Astrocyte (in vitro differentiated cells and primary cell): ENCODE measurements around the gene STX1A. TPM values are rescaled to one million over a fixed set of nuclear protein-coding genes. Genes with fewer than 3 reads are reported as not detected.
"Not testable (repeated sequence)": the region's sequence is repeated elsewhere in the genome, so short reads cannot be mapped to it uniquely, and the experiment has no call there.

Experiments used
- DNase-seq: peaks from one replicate; pipeline ENCODE4 v3.0.0-alpha.2; 2010; ENCODE audit warnings: low read depth
- FAIRE-seq: peaks from 2 replicates; lab custom pipeline; 2011; peaks lifted over from hg19 to GRCh38; lab: Jason Lieb, UNC
- H2AFZ ChIP-seq: 2 replicates; pipeline ENCODE4 v1.6.0; 2012; ENCODE audit warnings: low read depth, low read length, inconsistent platforms
- H3K27ac ChIP-seq: 2 replicates; pipeline ENCODE4 v1.5.1; 2011; ENCODE audit warnings: low read depth, low read length, inconsistent platforms
- H3K27me3 ChIP-seq: 2 replicates; pipeline ENCODE4 v1.6.0; 2011; ENCODE audit warnings: low read length, inconsistent platforms; ENCODE audit not compliant: insufficient read depth
- H3K36me3 ChIP-seq: 2 replicates; pipeline ENCODE4 v1.5.1; 2011; ENCODE audit warnings: low read length, inconsistent platforms; ENCODE audit not compliant: insufficient read depth
- H3K4me1 ChIP-seq: 2 replicates; pipeline ENCODE4 v1.5.1; 2011; ENCODE audit warnings: low read length, inconsistent platforms; ENCODE audit not compliant: insufficient read depth
- H3K4me2 ChIP-seq: 2 replicates; pipeline ENCODE4 v1.6.0; 2012; ENCODE audit warnings: low read length, inconsistent platforms
- H3K4me3 ChIP-seq: 2 replicates; pipeline ENCODE4 v1.5.1; 2011; ENCODE audit warnings: low read depth, mild to moderate bottlenecking, low read length, inconsistent platforms; ENCODE audit not compliant: insufficient read depth
- H3K79me2 ChIP-seq: 2 replicates; pipeline ENCODE4 v1.6.0; 2012; ENCODE audit warnings: mild to moderate bottlenecking, low read length, inconsistent platforms; ENCODE audit not compliant: insufficient read depth
- H3K9ac ChIP-seq: 2 replicates; pipeline ENCODE4 v1.6.0; 2012; ENCODE audit warnings: mild to moderate bottlenecking, low read length, inconsistent platforms
- H3K9me3 ChIP-seq: 2 replicates; pipeline ENCODE4 v1.5.1; 2012; ENCODE audit warnings: low read depth, mild to moderate bottlenecking, low read length, inconsistent platforms; ENCODE audit not compliant: insufficient read depth
- H4K20me1 ChIP-seq: 2 replicates; pipeline ENCODE4 v1.6.0; 2012; ENCODE audit warnings: low read length, inconsistent platforms; ENCODE audit not compliant: insufficient read depth
- H3K27ac Mint-ChIP-seq: one replicate; pipeline ENCODE4 v1.8.0; 2021; ENCODE audit warnings: mild to moderate bottlenecking, mixed read lengths; ENCODE audit not compliant: unreplicated experiment
- H3K27me3 Mint-ChIP-seq: one replicate; pipeline ENCODE4 v1.8.0; 2021; ENCODE audit warnings: low read depth, mixed read lengths; ENCODE audit not compliant: unreplicated experiment
- H3K36me3 Mint-ChIP-seq: one replicate; pipeline ENCODE4 v1.8.0; 2021; ENCODE audit warnings: low read depth, mixed read lengths; ENCODE audit not compliant: unreplicated experiment
- H3K4me1 Mint-ChIP-seq: one replicate; pipeline ENCODE4 v1.8.0; 2021; ENCODE audit warnings: low read depth, mixed read lengths; ENCODE audit not compliant: unreplicated experiment
- H3K4me3 Mint-ChIP-seq: one replicate; pipeline ENCODE4 v1.8.0; 2021; ENCODE audit warnings: mild to moderate bottlenecking, moderate library complexity, mixed read lengths; ENCODE audit not compliant: unreplicated experiment
- H3K9me3 Mint-ChIP-seq: one replicate; pipeline ENCODE4 v1.8.0; 2021; ENCODE audit warnings: mild to moderate bottlenecking, mixed read lengths; ENCODE audit not compliant: unreplicated experiment
- EZH2 ChIP-seq: IDR thresholded peaks from 2 replicates; pipeline ENCODE4 v1.6.1; 2012; ENCODE audit warnings: mild to moderate bottlenecking, low read length, inconsistent platforms; ENCODE audit not compliant: insufficient read depth
- total RNA-seq: library from RNA; stranded (reverse); gene quantifications from 2 replicates; pipeline ENCODE4 v1.2.1, GENCODE V29; 2021
- TF ChIP-seq, protein P1 (sequence below): IDR thresholded peaks from 2 replicates; pipeline ENCODE4 v1.5.1; 2011; ENCODE audit warnings: low read depth, mild to moderate bottlenecking, inconsistent platforms, low read length, moderate library complexity; ENCODE audit not compliant: insufficient read depth

Gene STX1A
- total RNA-seq, 1 donor from 2014 or later, result 19.7 TPM

DNA sequence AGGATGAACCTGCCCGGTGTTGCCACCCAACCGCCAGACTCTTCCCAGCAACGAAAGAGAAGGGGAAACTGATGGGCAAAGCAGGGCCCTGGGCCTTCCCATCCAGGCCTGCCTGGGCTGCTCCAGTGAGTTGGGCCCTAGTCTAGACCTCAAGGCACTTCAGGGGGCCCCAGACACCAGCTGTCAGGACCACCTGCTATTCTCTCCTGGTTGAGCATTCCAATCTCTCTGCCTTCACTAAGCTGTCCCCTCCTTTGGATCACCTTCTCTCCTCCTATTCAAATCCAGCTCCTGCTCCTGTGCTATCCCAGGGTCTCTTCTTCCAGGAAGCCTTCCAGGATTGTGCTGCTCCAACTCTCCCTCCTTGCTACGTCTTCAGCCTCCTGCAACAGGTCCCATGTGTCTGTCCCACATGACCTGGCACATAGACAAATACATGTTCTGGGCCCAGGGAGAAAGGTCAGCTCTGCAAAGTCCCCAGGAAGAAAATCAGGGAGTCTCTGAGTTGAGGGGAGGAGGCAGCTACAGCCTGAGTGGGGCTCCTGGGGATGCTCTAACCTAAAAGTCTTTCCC is 3.1 kb downstream of the STX1A start:
- H3K36me3 Mint-ChIP-seq, result peaks cover 5% of the 10 kb centered on the region
- H3K27me3 Mint-ChIP-seq, result peaks cover 7% of the 10 kb centered on the region

DNA sequence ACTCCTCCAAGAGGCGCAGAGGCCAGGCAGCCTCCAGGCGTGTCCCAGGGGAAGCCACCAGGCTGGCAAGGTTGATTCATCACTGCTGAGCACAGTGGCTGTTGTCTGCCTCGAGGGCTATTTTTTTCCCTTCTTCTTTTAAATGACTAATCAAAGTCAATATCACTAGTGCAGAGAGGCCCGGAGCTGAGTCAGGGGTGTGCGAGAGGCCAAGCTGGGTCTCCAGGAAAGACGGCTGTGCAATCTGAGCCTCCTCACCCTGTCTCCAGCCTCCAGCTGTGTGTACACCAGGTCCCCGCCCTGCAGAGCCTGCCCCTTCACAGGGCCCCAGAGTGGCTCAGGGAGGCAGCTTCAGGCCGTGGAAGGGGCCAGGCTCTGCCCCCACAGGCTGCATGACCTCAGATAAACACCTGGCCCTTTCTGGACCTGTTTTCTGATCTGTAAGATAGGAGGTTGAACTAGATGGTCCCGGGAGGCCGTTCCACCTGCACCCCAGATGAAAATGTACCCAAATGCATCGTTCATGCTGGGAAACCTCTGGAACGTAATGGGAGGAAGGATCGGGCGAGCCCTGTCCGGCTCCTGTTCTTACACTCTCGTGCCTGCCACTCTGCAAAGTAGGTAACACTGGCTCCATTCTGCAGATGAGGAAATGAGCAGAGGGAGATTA is 3.7 kb downstream of the STX1A start:
- H3K27me3 Mint-ChIP-seq, result peaks cover 4% of the 10 kb centered on the region
- H3K36me3 Mint-ChIP-seq, result peaks cover 5% of the 10 kb centered on the region
- H3K9me3 Mint-ChIP-seq, result no peaks in the 10 kb centered on the region
- Histone ChIP-seq H4K20me1 (peaks cover 75% of the 10 kb centered on the region), H3K9me3 (no peaks in the 10 kb centered on the region), H3K4me3 (peak overlapping the region; percentile 26), H3K36me3 (peaks cover 16% of the 10 kb centered on the region), H3K27ac (peak overlapping the region; percentile 95), H3K4me1 (peaks cover 46% of the 10 kb centered on the region), H3K79me2 (peaks cover 85% of the 10 kb centered on the region), H3K27me3 (no peaks in the 10 kb centered on the region), H3K9ac (peak overlapping the region; percentile 95), H3K4me2 (peak overlapping the region; percentile 91), H2AFZ (no peak overlapping the region)
- peak overlapping the region; percentile 34 for H3K4me3 Mint-ChIP-seq
- TF ChIP-seq EZH2, result no peak
- TF ChIP-seq, protein P1, sequence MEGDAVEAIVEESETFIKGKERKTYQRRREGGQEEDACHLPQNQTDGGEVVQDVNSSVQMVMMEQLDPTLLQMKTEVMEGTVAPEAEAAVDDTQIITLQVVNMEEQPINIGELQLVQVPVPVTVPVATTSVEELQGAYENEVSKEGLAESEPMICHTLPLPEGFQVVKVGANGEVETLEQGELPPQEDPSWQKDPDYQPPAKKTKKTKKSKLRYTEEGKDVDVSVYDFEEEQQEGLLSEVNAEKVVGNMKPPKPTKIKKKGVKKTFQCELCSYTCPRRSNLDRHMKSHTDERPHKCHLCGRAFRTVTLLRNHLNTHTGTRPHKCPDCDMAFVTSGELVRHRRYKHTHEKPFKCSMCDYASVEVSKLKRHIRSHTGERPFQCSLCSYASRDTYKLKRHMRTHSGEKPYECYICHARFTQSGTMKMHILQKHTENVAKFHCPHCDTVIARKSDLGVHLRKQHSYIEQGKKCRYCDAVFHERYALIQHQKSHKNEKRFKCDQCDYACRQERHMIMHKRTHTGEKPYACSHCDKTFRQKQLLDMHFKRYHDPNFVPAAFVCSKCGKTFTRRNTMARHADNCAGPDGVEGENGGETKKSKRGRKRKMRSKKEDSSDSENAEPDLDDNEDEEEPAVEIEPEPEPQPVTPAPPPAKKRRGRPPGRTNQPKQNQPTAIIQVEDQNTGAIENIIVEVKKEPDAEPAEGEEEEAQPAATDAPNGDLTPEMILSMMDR, result no peak
- H3K27ac Mint-ChIP-seq, result peak overlapping the region; percentile 12
- DNase-seq (peak; percentile 90), FAIRE-seq (no peak)
- H3K4me1 Mint-ChIP-seq, result peaks cover 20% of the 10 kb centered on the region

More for the DNA sequence above, 3.1 kb downstream of the STX1A start:
- Histone ChIP-seq H2AFZ (no peak overlapping the region), H3K4me3 (peak overlapping the region; percentile 26), H3K27me3 (no peaks in the 10 kb centered on the region), H3K27ac (peak overlapping the region; percentile 95), H3K79me2 (peaks cover 79% of the 10 kb centered on the region), H3K9me3 (no peaks in the 10 kb centered on the region), H3K4me1 (peaks cover 44% of the 10 kb centered on the region), H3K4me2 (peak overlapping the region; percentile 91), H4K20me1 (peaks cover 69% of the 10 kb centered on the region), H3K36me3 (peaks cover 16% of the 10 kb centered on the region), H3K9ac (peak overlapping the region; percentile 95)
- peak overlapping the region; percentile 12 for H3K27ac Mint-ChIP-seq
- FAIRE-seq (no peak), DNase-seq (no peak)
- H3K9me3 Mint-ChIP-seq, result no peaks in the 10 kb centered on the region
- peaks cover 20% of the 10 kb centered on the region for H3K4me1 Mint-ChIP-seq
- peak overlapping the region; percentile 34 for H3K4me3 Mint-ChIP-seq
- TF ChIP-seq, protein P1, result no peak
- no peak for TF ChIP-seq EZH2

GRCh38 chr7:73713319-73713718 is 6.2 kb downstream of the STX1A start:
- not testable (repeated sequence) for H2AFZ ChIP-seq, H3K27ac ChIP-seq, H3K27me3 ChIP-seq, H3K9me3 ChIP-seq, H3K4me3 Mint-ChIP-seq, DNase-seq, H3K9me3 Mint-ChIP-seq, H3K36me3 Mint-ChIP-seq, H3K27me3 Mint-ChIP-seq, H3K4me3 ChIP-seq, H3K4me2 ChIP-seq, FAIRE-seq
- peaks cover 20% of the 10 kb centered on the region for H3K4me1 Mint-ChIP-seq
- H4K20me1 ChIP-seq, result peaks cover 93% of the 10 kb centered on the region
- H3K79me2 ChIP-seq, result peaks cover 99% of the 10 kb centered on the region
- peak overlapping the region; percentile 20 for H3K9ac ChIP-seq
- H3K4me1 ChIP-seq, result peaks cover 45% of the 10 kb centered on the region
- peaks cover 16% of the 10 kb centered on the region for H3K36me3 ChIP-seq
- H3K27ac Mint-ChIP-seq, result peak overlapping the region; percentile 72
